Activated CD4-positive, CD25-positive, alpha-beta regulatory T cell treated with anti-CD3 and anti-CD28 coated beads, Interleukin-2, amount 50 U/mL, for 24 hours (primary cell): Measurements from ENCODE around the gene KRTAP19-1.
"Not testable (repeated sequence)": the region's sequence is repeated elsewhere in the genome, so short reads cannot be mapped to it uniquely, and the experiment has no call there.

ENCODE experiments used
- ATAC-seq, 2 donors: fragments of 150-1000 bp; cut with Tn5 transposase; one replicate each; pipeline ENCODE4 v1.10.0; 2021; ENCODE audit warnings: mild to moderate bottlenecking in 1 of 2, moderate library complexity in 1 of 2

The KRTAP19-1 gene

GRCh38 chr21:30480145-30480544 lies at the start of gene KRTAP19-1:
Gene KRTAP19-1 (minus strand): TSS chr21:30480367. CDS start chr21:30480317, 50 bp downstream.
- ATAC-seq = no peak

- ATAC-seq = no peak
Observed at GRCh38 chr21:30518876-30519275, 38.7 kb upstream of the KRTAP19-1 start.

GRCh38 chr21:30515681-30516080 lies 35.5 kb upstream of the KRTAP19-1 start:
- no peak for ATAC-seq

GRCh38 chr21:30505621-30506205 lies 25.5 kb upstream of the KRTAP19-1 start:
- ATAC-seq = not testable (repeated sequence)

GRCh38 chr21:30502041-30502440 lies 21.9 kb upstream of the KRTAP19-1 start, which contains the start of gene KRTAP19-5:
Gene KRTAP19-5 (minus strand): TSS chr21:30502141. CDS start chr21:30502090, 51 bp downstream.
- no peak for ATAC-seq

GRCh38 chr21:30497065-30497464 lies 16.9 kb upstream of the KRTAP19-1 start, which contains the start of gene KRTAP19-4:
Gene KRTAP19-4 (minus strand): TSS chr21:30497165. CDS start chr21:30497110, 55 bp downstream.
- ATAC-seq = no peak

- no peak for ATAC-seq
Observed at GRCh38 chr21:30491963-30492428, 11.8 kb upstream of the KRTAP19-1 start, which contains the start of gene KRTAP19-3. Gene KRTAP19-3 (minus strand): TSS chr21:30492013. CDS start chr21:30491957, 56 bp downstream.

GRCh38 chr21:30487336-30487735 lies 7.2 kb upstream of the KRTAP19-1 start, which contains the start of gene KRTAP19-2:
Gene KRTAP19-2 (minus strand): TSS chr21:30487436. CDS start chr21:30487348, 88 bp downstream.
- no peak for ATAC-seq

- ATAC-seq = no peak
Observed at GRCh38 chr21:30486180-30486579, 6.0 kb upstream of the KRTAP19-1 start.

GRCh38 chr21:30482130-30482529 lies 2.0 kb upstream of the KRTAP19-1 start:
- ATAC-seq = no peak

GRCh38 chr21:30479259-30479658 lies 908 bp downstream of the KRTAP19-1 start:
- no peak for ATAC-seq

GRCh38 chr21:30478004-30478403 lies 2.2 kb downstream of the KRTAP19-1 start:
- no peak for ATAC-seq

- no peak for ATAC-seq
Observed at GRCh38 chr21:30468900-30469714, 11.1 kb downstream of the KRTAP19-1 start.

- no peak for ATAC-seq
Observed at GRCh38 chr21:30463713-30464112, 16.5 kb downstream of the KRTAP19-1 start.

- no peak for ATAC-seq
Observed at GRCh38 chr21:30448514-30448913, 31.7 kb downstream of the KRTAP19-1 start.

GRCh38 chr21:30447056-30447455 lies 33.1 kb downstream of the KRTAP19-1 start:
- no peak for ATAC-seq

- no peak for ATAC-seq
Observed at GRCh38 chr21:30444204-30444603, 36.0 kb downstream of the KRTAP19-1 start.

GRCh38 chr21:30443226-30443625 lies 36.9 kb downstream of the KRTAP19-1 start:
- ATAC-seq = no peak

GRCh38 chr21:30439975-30440374 lies 40.2 kb downstream of the KRTAP19-1 start, which contains the start of gene KRTAP15-1:
Gene KRTAP15-1 (plus strand): TSS chr21:30440275. CDS start chr21:30440328, 53 bp downstream.
- ATAC-seq = no peak

- ATAC-seq = no peak
Observed at GRCh38 chr21:30437010-30437565, 43.1 kb downstream of the KRTAP19-1 start.

- ATAC-seq = no peak
Observed at GRCh38 chr21:30434033-30434631, 46.0 kb downstream of the KRTAP19-1 start.

GRCh38 chr21:30430170-30430655 lies 50.0 kb downstream of the KRTAP19-1 start, which contains the start of gene KRTAP13-4:
Gene KRTAP13-4 (plus strand): TSS chr21:30430220. CDS start chr21:30430276, 56 bp downstream.
- no peak for ATAC-seq
